ENCODE measurements around the gene DHRS7. TPM values are rescaled to one million over a fixed set of nuclear protein-coding genes. Genes with fewer than 3 reads are reported as not detected.

DHRS7 gene
- total and polyA plus RNA-seq, 10 of the 15 experiments (the other 5 are each of a cell fraction or from before 2014, with no cell fraction given) = 55.0 to 99.8 (median 62.2) TPM

DNA sequence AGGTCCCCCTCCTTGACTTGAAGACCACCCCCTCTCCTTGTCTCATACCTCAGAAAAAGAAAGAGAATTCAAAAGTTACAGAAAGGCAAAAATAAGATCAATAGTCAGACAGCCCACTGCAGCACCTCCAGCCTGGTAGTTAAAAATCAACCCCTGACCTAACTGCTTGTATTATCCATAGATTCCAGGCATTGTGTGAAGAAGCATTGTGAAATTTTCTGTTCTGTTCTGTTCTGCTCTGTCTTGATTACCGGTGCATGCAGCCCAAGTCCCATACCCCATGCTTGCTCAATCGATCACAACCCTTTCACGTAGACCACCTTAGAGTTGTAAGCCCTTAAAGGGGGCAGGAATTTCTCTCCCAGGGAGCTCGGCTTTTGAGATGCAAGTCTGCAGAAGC is 5.8 kb upstream of the DHRS7 start:
- H3K9ac ChIP-seq (ENCODE audit: control insufficient read depth, insufficient read depth, low read length) = no peak overlapping the region
- ChIA-PET RAD21 (ENCODE audit: unreplicated experiment) (interaction anchor here (1.8 kb wide), 1 partner anchor 12 kb away, joined by 14 read pairs; no protein-coding TSS in a partner anchor), POLR2A (interaction anchor here (0.9 kb wide), 1 partner anchor 81 kb away, joined by 3 read pairs; no protein-coding TSS in a partner anchor), SMC1A (ENCODE audit: uncharacterized antibody, unreplicated experiment) (interaction anchor here (2.1 to 3.8 kb wide), 3 partner anchors 10 to 207 kb away, joined by 6 to 46 read pairs (median 6); no protein-coding TSS in a partner anchor), CTCF (interaction anchor here (0.7 to 3.4 kb wide), 5 partner anchors 9 to 205 kb away, joined by 3 to 34 read pairs (median 4); no protein-coding TSS in a partner anchor)
- no peaks in the 10 kb centered on the region for H3K9me3 ChIP-seq (replicated peaks; ENCODE audit: control insufficient read depth, insufficient read depth, low read length)
- H3K4me3 ChIP-seq = no peak overlapping the region
- H2AFZ ChIP-seq (ENCODE audit: control insufficient read depth, low read depth, low read length) = no peak overlapping the region
- peaks cover 4% of the 10 kb centered on the region; the same call in 1 of the 2 replicates for H3K4me1 ChIP-seq (ENCODE audit: control insufficient read depth, insufficient read depth, low read length)
- H3K27me3 ChIP-seq (replicated peaks in 1 of 2; ENCODE audit: control insufficient read depth in 2 of 2, insufficient read depth in 2 of 2, low read length in 1 of 2) = no peaks in the 10 kb centered on the region
- FAIRE-seq (no peak), ATAC-seq (no peak), DNase-seq (ENCODE audit: low read depth, low spot score) (no peak)
- no peaks in the 10 kb centered on the region for H3K79me2 ChIP-seq (ENCODE audit: control insufficient read depth, insufficient read depth, low read length)
- H4K20me1 ChIP-seq (ENCODE audit: control insufficient read depth, insufficient read depth) = no peaks in the 10 kb centered on the region
- in situ Hi-C loops (cut with MboI) = loop anchor here (25.0 kb wide), 1 partner anchor 684 kb away; the partner anchor contains the start of genes JKAMP and L3HYPDH
- no peak overlapping the region for H3K4me2 ChIP-seq (ENCODE audit: control insufficient read depth, insufficient read depth)
- 94% methylated on average over 4 of the region's 4 CpGs for WGBS (ENCODE audit: insufficient coverage, insufficient replicate concordance, low lambda C conversion rate, missing lambda C conversion rate)
- no TSS peak for BruUV-seq (replicated peaks)
- H3K36me3 ChIP-seq (ENCODE audit: control insufficient read depth in 2 of 2, insufficient read depth in 2 of 2, low read length in 1 of 2) = no peaks in the 10 kb centered on the region
- intact Hi-C loops (cut with micrococcal nuclease; ENCODE audit: unreplicated experiment) = no loop called here
- no peak overlapping the region for H3K27ac ChIP-seq (ENCODE audit: control insufficient read depth, insufficient read depth)
- TF ChIP-seq, protein P1, sequence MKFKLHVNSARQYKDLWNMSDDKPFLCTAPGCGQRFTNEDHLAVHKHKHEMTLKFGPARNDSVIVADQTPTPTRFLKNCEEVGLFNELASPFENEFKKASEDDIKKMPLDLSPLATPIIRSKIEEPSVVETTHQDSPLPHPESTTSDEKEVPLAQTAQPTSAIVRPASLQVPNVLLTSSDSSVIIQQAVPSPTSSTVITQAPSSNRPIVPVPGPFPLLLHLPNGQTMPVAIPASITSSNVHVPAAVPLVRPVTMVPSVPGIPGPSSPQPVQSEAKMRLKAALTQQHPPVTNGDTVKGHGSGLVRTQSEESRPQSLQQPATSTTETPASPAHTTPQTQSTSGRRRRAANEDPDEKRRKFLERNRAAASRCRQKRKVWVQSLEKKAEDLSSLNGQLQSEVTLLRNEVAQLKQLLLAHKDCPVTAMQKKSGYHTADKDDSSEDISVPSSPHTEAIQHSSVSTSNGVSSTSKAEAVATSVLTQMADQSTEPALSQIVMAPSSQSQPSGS (IDR thresholded peaks at IDR 0.05; ENCODE audit: low read length) = no peak
- TF ChIP-seq, protein P2, sequence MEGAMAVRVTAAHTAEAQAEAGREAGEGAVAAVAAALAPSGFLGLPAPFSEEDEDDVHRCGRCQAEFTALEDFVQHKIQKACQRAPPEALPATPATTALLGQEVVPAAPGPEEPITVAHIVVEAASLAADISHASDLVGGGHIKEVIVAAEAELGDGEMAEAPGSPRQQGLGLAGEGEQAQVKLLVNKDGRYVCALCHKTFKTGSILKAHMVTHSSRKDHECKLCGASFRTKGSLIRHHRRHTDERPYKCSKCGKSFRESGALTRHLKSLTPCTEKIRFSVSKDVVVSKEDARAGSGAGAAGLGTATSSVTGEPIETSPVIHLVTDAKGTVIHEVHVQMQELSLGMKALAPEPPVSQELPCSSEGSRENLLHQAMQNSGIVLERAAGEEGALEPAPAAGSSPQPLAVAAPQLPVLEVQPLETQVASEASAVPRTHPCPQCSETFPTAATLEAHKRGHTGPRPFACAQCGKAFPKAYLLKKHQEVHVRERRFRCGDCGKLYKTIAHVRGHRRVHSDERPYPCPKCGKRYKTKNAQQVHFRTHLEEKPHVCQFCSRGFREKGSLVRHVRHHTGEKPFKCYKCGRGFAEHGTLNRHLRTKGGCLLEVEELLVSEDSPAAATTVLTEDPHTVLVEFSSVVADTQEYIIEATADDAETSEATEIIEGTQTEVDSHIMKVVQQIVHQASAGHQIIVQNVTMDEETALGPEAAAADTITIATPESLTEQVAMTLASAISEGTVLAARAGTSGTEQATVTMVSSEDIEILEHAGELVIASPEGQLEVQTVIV (IDR thresholded peaks at IDR 0.05; ENCODE audit: borderline replicate concordance, partially characterized antibody) = no peak
- TF ChIP-seq EGR1 (IDR thresholded peaks at IDR 0.05; ENCODE audit: borderline replicate concordance in 1 of 2, low read depth in 2 of 2, low read length in 2 of 2) = no peak
- TF ChIP-seq, protein P3, sequence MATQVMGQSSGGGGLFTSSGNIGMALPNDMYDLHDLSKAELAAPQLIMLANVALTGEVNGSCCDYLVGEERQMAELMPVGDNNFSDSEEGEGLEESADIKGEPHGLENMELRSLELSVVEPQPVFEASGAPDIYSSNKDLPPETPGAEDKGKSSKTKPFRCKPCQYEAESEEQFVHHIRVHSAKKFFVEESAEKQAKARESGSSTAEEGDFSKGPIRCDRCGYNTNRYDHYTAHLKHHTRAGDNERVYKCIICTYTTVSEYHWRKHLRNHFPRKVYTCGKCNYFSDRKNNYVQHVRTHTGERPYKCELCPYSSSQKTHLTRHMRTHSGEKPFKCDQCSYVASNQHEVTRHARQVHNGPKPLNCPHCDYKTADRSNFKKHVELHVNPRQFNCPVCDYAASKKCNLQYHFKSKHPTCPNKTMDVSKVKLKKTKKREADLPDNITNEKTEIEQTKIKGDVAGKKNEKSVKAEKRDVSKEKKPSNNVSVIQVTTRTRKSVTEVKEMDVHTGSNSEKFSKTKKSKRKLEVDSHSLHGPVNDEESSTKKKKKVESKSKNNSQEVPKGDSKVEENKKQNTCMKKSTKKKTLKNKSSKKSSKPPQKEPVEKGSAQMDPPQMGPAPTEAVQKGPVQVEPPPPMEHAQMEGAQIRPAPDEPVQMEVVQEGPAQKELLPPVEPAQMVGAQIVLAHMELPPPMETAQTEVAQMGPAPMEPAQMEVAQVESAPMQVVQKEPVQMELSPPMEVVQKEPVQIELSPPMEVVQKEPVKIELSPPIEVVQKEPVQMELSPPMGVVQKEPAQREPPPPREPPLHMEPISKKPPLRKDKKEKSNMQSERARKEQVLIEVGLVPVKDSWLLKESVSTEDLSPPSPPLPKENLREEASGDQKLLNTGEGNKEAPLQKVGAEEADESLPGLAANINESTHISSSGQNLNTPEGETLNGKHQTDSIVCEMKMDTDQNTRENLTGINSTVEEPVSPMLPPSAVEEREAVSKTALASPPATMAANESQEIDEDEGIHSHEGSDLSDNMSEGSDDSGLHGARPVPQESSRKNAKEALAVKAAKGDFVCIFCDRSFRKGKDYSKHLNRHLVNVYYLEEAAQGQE (IDR thresholded peaks at IDR 0.05; ENCODE audit: low read depth, low read length) = no peak
- TF ChIP-seq KDM1A (IDR thresholded peaks at IDR 0.05; ENCODE audit: borderline replicate concordance) = no peak
- no peak for TF ChIP-seq CREM (IDR thresholded peaks at IDR 0.05; ENCODE audit: low read depth)
- no peak for TF ChIP-seq RELA (IDR thresholded peaks at IDR 0.05; ENCODE audit: borderline replicate concordance, partially characterized antibody)
- TF ChIP-seq, protein P4, sequence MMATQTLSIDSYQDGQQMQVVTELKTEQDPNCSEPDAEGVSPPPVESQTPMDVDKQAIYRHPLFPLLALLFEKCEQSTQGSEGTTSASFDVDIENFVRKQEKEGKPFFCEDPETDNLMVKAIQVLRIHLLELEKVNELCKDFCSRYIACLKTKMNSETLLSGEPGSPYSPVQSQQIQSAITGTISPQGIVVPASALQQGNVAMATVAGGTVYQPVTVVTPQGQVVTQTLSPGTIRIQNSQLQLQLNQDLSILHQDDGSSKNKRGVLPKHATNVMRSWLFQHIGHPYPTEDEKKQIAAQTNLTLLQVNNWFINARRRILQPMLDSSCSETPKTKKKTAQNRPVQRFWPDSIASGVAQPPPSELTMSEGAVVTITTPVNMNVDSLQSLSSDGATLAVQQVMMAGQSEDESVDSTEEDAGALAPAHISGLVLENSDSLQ (IDR thresholded peaks at IDR 0.05) = no peak
- no peak for TF ChIP-seq YY1 (IDR thresholded peaks at IDR 0.05; ENCODE audit: low read depth, low read length)
- TF ChIP-seq SUZ12 (IDR thresholded peaks at IDR 0.05; ENCODE audit: unreplicated experiment) = no peak
- no peak for TF ChIP-seq CEBPB (IDR thresholded peaks at IDR 0.05; ENCODE audit: borderline replicate concordance in 1 of 2, low read depth in 2 of 2, low read length in 2 of 2)
- TF ChIP-seq RB1 (IDR thresholded peaks at IDR 0.05; ENCODE audit: borderline replicate concordance) = no peak
- no peak for TF ChIP-seq CREB1 (IDR thresholded peaks at IDR 0.05; ENCODE audit: low read depth)
- TF ChIP-seq, protein P5, sequence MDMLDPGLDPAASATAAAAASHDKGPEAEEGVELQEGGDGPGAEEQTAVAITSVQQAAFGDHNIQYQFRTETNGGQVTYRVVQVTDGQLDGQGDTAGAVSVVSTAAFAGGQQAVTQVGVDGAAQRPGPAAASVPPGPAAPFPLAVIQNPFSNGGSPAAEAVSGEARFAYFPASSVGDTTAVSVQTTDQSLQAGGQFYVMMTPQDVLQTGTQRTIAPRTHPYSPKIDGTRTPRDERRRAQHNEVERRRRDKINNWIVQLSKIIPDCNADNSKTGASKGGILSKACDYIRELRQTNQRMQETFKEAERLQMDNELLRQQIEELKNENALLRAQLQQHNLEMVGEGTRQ (IDR thresholded peaks at IDR 0.05; ENCODE audit: borderline replicate concordance, low read depth, low read length) = no peak

Measured in GM12878 (cell line).